HFF-Myc (cell line): ENCODE measurements around the gene MRPS34.
"Not testable (repeated sequence)": the region's sequence is repeated elsewhere in the genome, so short reads cannot be mapped to it uniquely, and the experiment has no call there.

Experiments used
- DNase-seq: peaks from one replicate; pipeline ENCODE4 v3.0.0-alpha.2; 2011; ENCODE audit warnings: low read depth; ENCODE audit errors: extremely low read depth
- H3K4me3 ChIP-seq: replicated peaks from 2 replicates; pipeline ENCODE4 v1.5.1; 2011; ENCODE audit warnings: low read depth, mild to moderate bottlenecking, control low read depth, low read length
- TF ChIP-seq, protein P1 (sequence below): IDR thresholded peaks from 2 replicates; pipeline ENCODE4 v1.5.1; 2012; ENCODE audit warnings: mild to moderate bottlenecking, low read depth, low read length, control low read depth; ENCODE audit errors: missing control alignments

The MRPS34 gene

GRCh38 chr16:1740781-1741490, 32.0 kb downstream of the MRPS34 start:
- TF ChIP-seq, protein P1, sequence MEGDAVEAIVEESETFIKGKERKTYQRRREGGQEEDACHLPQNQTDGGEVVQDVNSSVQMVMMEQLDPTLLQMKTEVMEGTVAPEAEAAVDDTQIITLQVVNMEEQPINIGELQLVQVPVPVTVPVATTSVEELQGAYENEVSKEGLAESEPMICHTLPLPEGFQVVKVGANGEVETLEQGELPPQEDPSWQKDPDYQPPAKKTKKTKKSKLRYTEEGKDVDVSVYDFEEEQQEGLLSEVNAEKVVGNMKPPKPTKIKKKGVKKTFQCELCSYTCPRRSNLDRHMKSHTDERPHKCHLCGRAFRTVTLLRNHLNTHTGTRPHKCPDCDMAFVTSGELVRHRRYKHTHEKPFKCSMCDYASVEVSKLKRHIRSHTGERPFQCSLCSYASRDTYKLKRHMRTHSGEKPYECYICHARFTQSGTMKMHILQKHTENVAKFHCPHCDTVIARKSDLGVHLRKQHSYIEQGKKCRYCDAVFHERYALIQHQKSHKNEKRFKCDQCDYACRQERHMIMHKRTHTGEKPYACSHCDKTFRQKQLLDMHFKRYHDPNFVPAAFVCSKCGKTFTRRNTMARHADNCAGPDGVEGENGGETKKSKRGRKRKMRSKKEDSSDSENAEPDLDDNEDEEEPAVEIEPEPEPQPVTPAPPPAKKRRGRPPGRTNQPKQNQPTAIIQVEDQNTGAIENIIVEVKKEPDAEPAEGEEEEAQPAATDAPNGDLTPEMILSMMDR, result no peak
- no peak overlapping the region for H3K4me3 ChIP-seq
- no peak for DNase-seq

DNA sequence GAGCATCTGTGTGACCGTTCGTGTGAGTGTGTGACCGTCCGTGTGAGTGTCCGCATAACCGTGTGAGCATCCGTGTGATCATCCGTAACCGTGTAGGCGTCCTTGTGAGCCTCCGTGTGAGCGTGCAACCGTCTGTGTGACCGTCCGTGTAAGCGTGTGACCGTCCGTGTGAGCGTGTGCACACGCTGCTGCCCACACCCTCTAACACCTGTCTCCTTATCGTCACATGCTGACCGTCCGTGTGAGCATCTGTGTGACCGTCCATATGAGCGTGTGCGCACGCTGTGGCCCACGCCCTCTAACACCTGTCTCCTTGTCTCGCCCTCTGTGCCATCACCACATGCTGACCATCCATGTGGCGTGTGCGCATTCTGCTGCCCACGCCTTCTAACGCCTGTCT, 32.7 kb downstream of the MRPS34 start:
- DNase-seq, result no peak
- TF ChIP-seq, protein P1, result no peak
- no peak overlapping the region for H3K4me3 ChIP-seq

DNA sequence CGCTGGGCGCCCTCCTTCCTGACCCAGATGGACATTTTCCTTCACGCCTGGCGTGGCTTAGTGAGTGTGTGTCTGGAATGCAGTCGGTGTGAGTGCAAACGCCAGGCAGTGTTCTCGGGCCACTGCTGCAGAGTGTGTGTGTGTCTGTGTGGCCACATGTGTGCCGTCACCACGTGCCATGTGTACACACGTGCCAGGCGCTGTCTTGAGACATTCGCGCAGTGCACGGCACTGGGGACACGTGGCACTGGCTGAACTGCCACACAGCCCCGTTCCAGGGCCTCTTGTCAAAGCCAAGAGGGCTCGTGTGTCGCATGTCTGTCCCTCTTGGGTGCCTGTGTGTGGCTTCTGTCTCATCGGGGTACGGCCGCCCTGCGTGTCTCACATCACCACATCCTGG, 38.1 kb downstream of the MRPS34 start:
- no peak overlapping the region for H3K4me3 ChIP-seq
- TF ChIP-seq, protein P1, result no peak
- no peak for DNase-seq

GRCh38 chr16:1734123-1734522, 38.8 kb downstream of the MRPS34 start:
- DNase-seq, result no peak
- H3K4me3 ChIP-seq, result no peak overlapping the region
- TF ChIP-seq, protein P1, result no peak

GRCh38 chr16:1732551-1732987, 40.4 kb downstream of the MRPS34 start:
- not testable (repeated sequence) for DNase-seq, H3K4me3 ChIP-seq

DNA sequence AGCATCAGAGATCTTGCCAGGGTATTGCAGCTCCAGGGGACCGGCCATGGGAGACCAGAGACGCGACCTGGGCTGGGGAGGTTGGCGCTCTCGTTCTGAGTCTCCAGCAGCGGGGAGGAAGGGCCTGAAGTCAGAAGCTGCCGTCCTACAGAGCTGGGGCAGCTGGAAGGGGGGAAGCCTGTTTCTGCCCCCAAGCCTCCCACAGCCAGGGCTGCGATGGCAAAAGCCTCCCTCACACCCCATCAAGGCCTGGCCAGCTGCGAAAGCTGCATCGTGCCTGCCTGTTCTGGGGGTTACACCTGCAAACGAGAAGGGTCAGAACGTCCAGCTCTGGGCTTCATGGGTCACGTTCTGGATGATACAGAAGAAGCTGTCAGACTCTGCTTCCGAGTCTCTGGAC, 40.9 kb downstream of the MRPS34 start:
- TF ChIP-seq, protein P1, result no peak
- no peak overlapping the region for H3K4me3 ChIP-seq
- no peak for DNase-seq

- TF ChIP-seq, protein P1, result no peak
- no peak overlapping the region for H3K4me3 ChIP-seq
- no peak for DNase-seq
Observed at GRCh38 chr16:1731603-1732002, 41.3 kb downstream of the MRPS34 start.
